NB4 (cell line): ENCODE data around the gene CD48.

Source experiments
- CTCF ChIP-seq: IDR thresholded peaks from one replicate; pipeline ENCODE4 v1.5.1; 2012; ENCODE audit warnings: low read depth, low read length
- MAX ChIP-seq: IDR thresholded peaks from 2 replicates; pipeline ENCODE4 v1.6.1; 2011; ENCODE audit warnings: low read depth, low read length
- MYC ChIP-seq: IDR thresholded peaks from 2 replicates; pipeline ENCODE4 v1.6.1; 2011; ENCODE audit warnings: low read depth, low read length
- POLR2A ChIP-seq: IDR thresholded peaks from 2 replicates; pipeline ENCODE4 v1.6.1; 2011; ENCODE audit warnings: mild to moderate bottlenecking; ENCODE audit not compliant: insufficient read length; ENCODE audit errors: extremely low read depth

GRCh38 chr1:160746836-160747500, 35.3 kb upstream of the CD48 start:
- TF ChIP-seq CTCF (no peak), MAX (no peak), MYC (no peak), POLR2A (no peak)
